Muscle of leg (tissue), 11 donors: ENCODE results near the gene CELF2. TPM values are rescaled to one million over a fixed set of nuclear protein-coding genes. Genes with fewer than 3 reads are reported as not detected.

ENCODE experiments used
- DNase-seq: peaks from one replicate; pipeline ENCODE4 v3.0.0; 2013
- H3K27ac ChIP-seq: one replicate; pipeline ENCODE4 v1.5.1; 2013; ENCODE audit warnings: mild to moderate bottlenecking, low read length, control low read depth
- H3K27me3 ChIP-seq: one replicate; pipeline ENCODE4 v1.6.1; 2013; ENCODE audit warnings: low read length; ENCODE audit not compliant: control insufficient read depth, insufficient read depth
- H3K36me3 ChIP-seq: one replicate; pipeline ENCODE4 v1.6.1; 2013; ENCODE audit warnings: low read length; ENCODE audit not compliant: control insufficient read depth, insufficient read depth
- H3K4me1 ChIP-seq: one replicate; pipeline ENCODE4 v1.6.1; 2013; ENCODE audit warnings: low read length; ENCODE audit not compliant: control insufficient read depth, insufficient read depth
- H3K4me3 ChIP-seq: one replicate; pipeline ENCODE4 v1.5.1; 2013; ENCODE audit warnings: low read length, control low read depth
- H3K9me3 ChIP-seq: replicated peaks from 2 replicates; pipeline ENCODE4 v1.6.1; 2013; ENCODE audit warnings: low read depth, low read length; ENCODE audit not compliant: control insufficient read depth
- WGBS: methylation state at CpG from one replicate; pipeline ENCODE4 v1.1.5; 2013; ENCODE audit warnings: missing lambda C conversion rate; ENCODE audit not compliant: insufficient coverage; 5-methylcytosine and 5-hydroxymethylcytosine counted together
- polyA plus RNA-seq, 8 donors: library from polyadenylated mRNA; unstranded; fragments of 120-200 nt; gene quantifications; one replicate each; pipeline versions ENCODE4 v1.2.1 to v1.2.3, GENCODE V29; 2013; ENCODE audit warnings: inconsistent platforms in 1 of 8, low replicate concordance in 1 of 8; ENCODE audit not compliant: insufficient read length in 8 of 8, insufficient read depth in 1 of 8
- total RNA-seq: library from RNA; stranded (reverse); fragments of 120-200 nt; gene quantifications from one replicate; pipeline ENCODE4 v1.2.4, GENCODE V29; 2013

CELF2 gene
- total and polyA plus RNA-seq, 9 donors, result 37.2 to 80.8 (median 65.8) TPM

DNA sequence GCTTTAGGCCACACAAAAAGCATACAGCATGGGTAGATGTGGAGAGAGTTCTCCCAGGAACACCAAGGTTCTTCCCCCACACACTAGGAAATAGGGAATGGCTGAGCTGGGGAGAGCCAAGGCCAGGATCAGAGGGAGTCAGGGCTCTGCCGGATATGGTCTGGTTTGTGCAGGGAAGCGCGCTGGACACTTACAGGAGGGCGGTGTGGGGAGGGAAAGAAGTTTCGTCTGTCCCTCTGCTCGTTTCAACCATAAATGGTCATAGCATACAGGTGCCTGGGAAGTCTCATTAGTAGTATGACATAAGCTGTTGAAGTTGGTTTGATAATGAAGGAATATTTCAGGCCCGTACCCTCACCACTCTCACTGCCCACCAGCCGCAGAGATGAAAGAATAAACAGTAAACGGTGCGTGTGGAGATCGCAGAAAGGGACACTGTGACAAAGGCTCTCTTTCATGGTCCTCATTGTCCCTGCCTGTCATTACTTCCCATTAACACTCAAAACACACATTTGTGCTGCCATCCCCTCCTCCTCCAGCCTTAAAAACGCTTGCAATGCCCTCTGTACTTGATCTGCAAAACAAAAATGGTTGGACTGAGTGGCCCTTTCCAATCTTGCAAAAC is 207.2 kb downstream of the CELF2 start:
- DNase-seq, result no peak
- Histone ChIP-seq H3K27me3 (no peaks in the 10 kb centered on the region), H3K36me3 (peaks cover 22% of the 10 kb centered on the region), H3K4me3 (no peak overlapping the region), H3K27ac (no peak overlapping the region), H3K9me3 (no peaks in the 10 kb centered on the region), H3K4me1 (peaks cover 15% of the 10 kb centered on the region)
- 77% methylated on average over 9 of the region's 12 CpGs for WGBS

DNA sequence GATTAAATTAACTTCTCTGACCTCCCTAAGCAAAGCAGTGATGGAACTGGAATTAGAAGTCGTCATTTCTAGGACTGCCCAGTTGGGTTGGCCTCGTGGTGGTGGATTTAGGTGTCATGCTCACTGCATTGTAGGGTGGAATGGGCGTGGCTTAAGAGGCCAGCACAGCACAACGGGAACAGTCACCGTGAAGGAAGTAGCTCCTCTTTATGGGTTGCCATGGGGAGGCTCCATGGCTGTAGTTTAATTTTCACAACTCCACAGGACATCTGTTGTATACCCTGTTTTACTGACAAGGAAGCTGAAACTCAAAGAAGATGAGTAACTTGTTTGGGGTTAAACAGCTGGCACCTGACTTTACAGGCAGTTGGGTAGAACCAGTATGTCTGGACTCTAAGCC is 208.3 kb downstream of the CELF2 start:
- Histone ChIP-seq H3K27me3 (no peaks in the 10 kb centered on the region), H3K36me3 (peaks cover 22% of the 10 kb centered on the region), H3K4me3 (no peak overlapping the region), H3K4me1 (peaks cover 17% of the 10 kb centered on the region), H3K27ac (no peak overlapping the region), H3K9me3 (no peaks in the 10 kb centered on the region)
- 70% methylated on average over 2 of the region's 5 CpGs for WGBS
- peak; percentile 55 for DNase-seq

DNA sequence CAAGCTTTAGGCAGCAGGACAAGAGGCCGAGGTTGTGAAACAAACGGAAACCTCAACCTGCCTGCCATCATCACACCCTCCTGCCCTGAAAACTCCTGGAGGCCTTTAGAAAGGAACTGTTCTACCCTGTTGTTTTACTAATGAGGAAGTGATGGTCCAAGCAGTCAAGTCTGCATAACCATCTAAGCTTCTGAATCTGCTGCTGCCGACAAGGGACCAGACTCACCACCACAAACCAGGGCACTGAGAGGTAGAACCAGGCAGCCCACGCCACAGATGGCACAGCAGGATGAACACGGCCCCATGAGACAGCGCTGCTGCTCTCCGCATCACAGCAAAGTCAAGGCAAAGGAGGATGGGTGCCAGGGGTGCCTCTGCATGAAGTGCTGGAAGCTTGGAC is 209.4 kb downstream of the CELF2 start:
- Histone ChIP-seq H3K27me3 (no peaks in the 10 kb centered on the region), H3K4me3 (no peak overlapping the region), H3K9me3 (peaks cover under 1% of the 10 kb centered on the region), H3K36me3 (peaks cover 18% of the 10 kb centered on the region), H3K4me1 (peaks cover 17% of the 10 kb centered on the region), H3K27ac (no peak overlapping the region)
- no peak for DNase-seq
- 90% methylated on average over 4 of the region's 7 CpGs for WGBS

DNA sequence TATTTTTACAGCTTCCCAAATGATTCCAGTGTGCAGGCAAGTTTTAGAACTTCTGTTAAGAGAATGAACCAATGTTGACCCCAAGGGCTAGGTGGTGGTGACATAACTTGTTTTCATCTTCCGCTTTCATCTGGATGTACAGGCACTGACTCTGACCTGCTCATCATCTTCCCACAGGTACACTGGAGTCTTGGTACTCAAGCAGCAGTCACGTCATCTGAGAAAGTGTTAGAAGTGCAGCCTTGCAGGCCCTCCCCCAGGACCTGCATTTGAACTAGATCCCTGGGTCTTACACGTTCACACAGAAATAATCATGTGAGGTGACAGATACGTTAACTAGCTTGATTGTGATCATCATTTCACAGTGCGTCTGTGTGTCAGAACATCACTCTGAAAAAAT is 212.2 kb downstream of the CELF2 start:
- Histone ChIP-seq H3K27ac (no peak overlapping the region), H3K4me3 (no peak overlapping the region), H3K9me3 (peaks cover 7% of the 10 kb centered on the region), H3K27me3 (no peaks in the 10 kb centered on the region), H3K4me1 (peaks cover 10% of the 10 kb centered on the region), H3K36me3 (peaks cover 27% of the 10 kb centered on the region)
- no peak for DNase-seq
- 93% methylated on average over 2 of the region's 5 CpGs for WGBS

DNA sequence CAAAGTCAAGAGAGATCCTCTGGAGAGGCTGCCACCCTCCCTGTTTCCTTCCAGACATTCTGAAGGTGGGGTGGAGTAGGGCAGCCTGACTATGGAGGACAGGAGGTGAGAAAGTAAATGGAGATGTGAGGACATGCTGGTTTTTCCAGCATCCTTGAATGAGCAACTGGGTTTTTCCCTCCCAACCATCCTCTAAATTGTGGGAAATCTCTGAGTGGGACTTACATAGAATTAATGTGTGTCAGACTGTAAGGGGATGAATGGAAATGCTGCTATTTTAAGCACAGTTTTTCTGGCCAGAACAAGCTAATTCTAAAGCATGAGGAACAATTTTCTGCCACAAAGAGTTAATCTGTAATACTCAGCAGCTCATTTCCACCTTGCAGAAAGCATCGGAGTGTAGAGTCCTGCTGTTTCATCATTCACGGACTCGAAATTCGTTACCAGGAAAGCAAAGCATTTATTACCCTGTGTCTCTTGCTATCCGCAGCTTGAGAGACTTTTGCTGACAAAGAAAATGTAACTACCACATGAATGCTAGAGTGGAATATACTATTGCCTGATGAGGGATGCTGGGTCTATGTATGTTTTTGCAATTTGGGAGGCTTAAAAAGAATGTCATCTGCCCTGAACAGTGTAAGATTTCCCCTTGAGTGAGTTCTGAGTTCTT is 213.0 kb downstream of the CELF2 start:
- DNase-seq, result peak; percentile 57
- Histone ChIP-seq H3K27me3 (no peaks in the 10 kb centered on the region), H3K36me3 (peaks cover 27% of the 10 kb centered on the region), H3K4me1 (peaks cover 10% of the 10 kb centered on the region), H3K9me3 (peaks cover 7% of the 10 kb centered on the region), H3K27ac (no peak overlapping the region), H3K4me3 (no peak overlapping the region)
- WGBS, result 29% methylated on average over 4 of the region's 5 CpGs

DNA sequence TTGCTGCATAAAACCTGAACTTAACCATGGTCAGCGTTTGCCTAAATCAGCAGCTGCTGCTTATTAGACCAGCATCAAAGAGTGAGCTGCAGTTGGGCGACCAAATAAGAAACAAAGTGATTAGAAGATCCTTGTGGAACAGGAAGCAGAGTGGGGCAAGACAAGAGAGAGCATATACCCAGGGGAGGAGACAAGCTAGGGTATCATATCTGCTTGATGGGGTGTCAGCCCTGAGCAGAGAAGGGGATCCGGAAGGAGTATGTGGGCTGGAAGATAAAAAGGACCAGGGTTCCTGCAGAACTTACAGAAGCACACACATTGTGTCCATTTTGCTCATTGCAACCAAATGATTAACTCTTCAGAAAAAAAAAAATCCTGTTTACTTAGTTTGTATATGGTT is 213.6 kb downstream of the CELF2 start:
- no peak overlapping the region for H3K4me3 ChIP-seq
- no peak for DNase-seq
- no peak overlapping the region for H3K27ac ChIP-seq
- 58% methylated on average over 2 of the region's 3 CpGs for WGBS
- H3K4me1 ChIP-seq, result peaks cover 5% of the 10 kb centered on the region
- H3K27me3 ChIP-seq, result no peaks in the 10 kb centered on the region
- H3K36me3 ChIP-seq, result peaks cover 27% of the 10 kb centered on the region
- peaks cover 7% of the 10 kb centered on the region for H3K9me3 ChIP-seq

DNA sequence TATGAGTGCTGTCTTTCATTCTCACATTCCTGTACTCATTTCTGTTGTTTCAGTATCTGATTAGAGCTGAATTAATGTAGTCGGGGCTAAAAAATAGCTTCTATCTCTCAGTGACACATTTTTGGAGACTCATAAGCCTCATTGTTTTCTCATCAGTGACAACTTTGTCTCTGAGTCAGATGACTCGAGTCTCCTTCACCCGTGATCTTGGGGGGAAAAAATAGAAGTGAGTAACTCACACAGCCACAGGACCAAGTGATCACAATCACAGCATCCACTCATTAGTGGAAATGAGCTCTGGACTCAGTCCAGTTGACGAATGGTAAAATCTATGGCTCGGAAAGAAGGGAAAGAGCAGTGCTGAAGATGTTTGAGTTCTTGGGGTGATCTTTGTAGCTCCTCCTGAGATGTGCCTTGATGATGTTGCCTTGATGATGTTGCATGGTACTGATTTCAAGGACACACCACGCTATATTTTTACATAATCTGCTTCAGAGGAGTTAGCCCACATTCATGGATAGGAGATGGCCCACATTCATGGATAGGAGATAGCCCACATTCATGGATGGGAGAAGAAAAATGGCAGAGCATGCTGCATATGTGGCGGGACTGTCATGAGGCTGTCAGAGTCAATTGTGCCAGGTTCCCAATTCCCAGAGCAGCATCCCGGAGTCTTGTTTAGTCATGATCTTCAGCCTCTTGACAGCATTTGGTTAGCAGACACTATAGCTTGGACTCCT is 214.7 kb downstream of the CELF2 start:
- H3K4me3 ChIP-seq, result no peak overlapping the region
- no peaks in the 10 kb centered on the region for H3K27me3 ChIP-seq
- H3K4me1 ChIP-seq, result peaks cover 2% of the 10 kb centered on the region
- peaks cover 7% of the 10 kb centered on the region for H3K9me3 ChIP-seq
- peaks cover 22% of the 10 kb centered on the region for H3K36me3 ChIP-seq
- 97% methylated on average over 4 of the region's 8 CpGs for WGBS
- no peak for DNase-seq
- no peak overlapping the region for H3K27ac ChIP-seq

DNA sequence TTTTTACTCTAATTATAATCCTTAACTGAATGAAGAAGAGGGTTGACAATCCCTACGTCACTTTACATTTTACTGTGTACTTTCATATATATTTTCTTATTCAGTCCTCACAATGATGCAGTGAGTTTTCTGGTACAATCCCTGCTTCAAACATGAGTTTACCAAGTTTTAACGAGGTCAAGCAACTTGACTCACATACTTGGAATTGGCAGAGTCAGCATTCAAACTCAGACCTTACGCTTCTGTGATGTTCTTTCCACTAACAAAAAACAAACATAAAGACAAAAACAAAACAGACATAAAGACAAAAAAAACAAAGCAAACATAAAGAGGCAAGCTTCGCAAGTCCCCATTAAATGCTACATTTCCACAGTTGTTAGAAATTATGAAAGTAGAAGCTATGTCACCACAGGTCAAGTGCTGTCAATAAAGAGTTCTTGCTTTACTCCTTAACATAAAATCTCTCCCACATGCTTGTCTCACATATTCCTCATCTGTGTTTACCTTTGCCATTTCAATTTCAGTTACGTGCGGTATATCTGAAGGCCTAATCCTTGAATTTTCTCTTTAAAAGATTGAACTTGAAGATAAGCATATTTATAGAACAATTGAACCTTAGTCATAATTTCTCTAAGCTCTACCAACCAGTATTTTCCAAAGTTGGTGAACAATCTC is 217.3 kb downstream of the CELF2 start:
- WGBS, result 60% methylated on average over 1 of the region's 6 CpGs
- Histone ChIP-seq H3K27ac (no peak overlapping the region), H3K27me3 (no peaks in the 10 kb centered on the region), H3K36me3 (peaks cover 17% of the 10 kb centered on the region), H3K4me1 (peaks cover 2% of the 10 kb centered on the region), H3K9me3 (peaks cover 7% of the 10 kb centered on the region), H3K4me3 (no peak overlapping the region)
- no peak for DNase-seq

DNA sequence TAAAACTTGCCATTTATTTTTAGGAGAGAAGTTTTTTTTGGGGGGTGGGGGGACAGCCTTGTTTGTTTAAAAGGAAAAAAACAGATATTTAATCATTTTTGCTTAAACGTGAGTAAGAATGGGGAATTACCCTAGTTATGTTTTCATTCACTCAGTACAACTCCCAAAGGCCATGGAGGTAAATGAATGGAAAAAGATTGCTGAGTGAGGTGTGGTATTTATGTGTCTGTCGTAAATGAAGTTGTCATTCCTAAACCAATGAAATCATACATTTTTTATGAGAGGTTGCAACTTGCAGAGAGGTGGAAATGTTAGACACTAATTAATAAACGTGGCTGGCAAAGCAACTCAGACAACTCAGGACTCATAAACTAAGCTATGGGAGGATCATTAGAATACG is 218.1 kb downstream of the CELF2 start:
- Histone ChIP-seq H3K27ac (no peak overlapping the region), H3K4me1 (peaks cover 3% of the 10 kb centered on the region), H3K27me3 (no peaks in the 10 kb centered on the region), H3K4me3 (no peak overlapping the region), H3K36me3 (peaks cover 12% of the 10 kb centered on the region), H3K9me3 (peaks cover 7% of the 10 kb centered on the region)
- no CpG with 5 or more reads among the region's 4 CpGs for WGBS
- DNase-seq, result no peak

DNA sequence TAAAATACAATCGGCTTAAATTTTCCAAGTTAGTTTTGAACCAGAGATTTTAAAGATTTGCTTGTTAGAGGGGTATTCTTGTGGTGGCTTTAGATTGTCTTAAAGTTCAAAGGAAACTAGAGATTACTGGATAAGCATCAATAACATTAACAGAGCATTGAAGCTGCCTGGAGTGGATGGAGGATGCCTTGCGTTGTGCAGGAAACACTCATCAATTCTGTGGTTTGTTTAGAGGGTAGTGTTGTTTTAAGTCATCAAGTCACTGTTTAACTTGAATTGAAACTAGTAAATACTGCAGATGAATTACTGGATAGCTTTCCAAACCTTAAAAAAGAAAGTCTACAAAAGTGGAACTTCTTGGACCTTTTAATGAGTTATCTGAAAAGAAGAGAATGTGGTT is 218.6 kb downstream of the CELF2 start:
- Histone ChIP-seq H3K36me3 (peaks cover 12% of the 10 kb centered on the region), H3K27ac (no peak overlapping the region), H3K27me3 (no peaks in the 10 kb centered on the region), H3K4me1 (peaks cover 8% of the 10 kb centered on the region), H3K4me3 (no peak overlapping the region), H3K9me3 (peaks cover 7% of the 10 kb centered on the region)
- no peak for DNase-seq
- WGBS, result no CpG with 5 or more reads among the region's 2 CpGs
